Measurements from ENCODE around the gene SNX33. TPM values are rescaled to one million over a fixed set of nuclear protein-coding genes. Genes with fewer than 3 reads are reported as not detected.

Gene SNX33, protein sequence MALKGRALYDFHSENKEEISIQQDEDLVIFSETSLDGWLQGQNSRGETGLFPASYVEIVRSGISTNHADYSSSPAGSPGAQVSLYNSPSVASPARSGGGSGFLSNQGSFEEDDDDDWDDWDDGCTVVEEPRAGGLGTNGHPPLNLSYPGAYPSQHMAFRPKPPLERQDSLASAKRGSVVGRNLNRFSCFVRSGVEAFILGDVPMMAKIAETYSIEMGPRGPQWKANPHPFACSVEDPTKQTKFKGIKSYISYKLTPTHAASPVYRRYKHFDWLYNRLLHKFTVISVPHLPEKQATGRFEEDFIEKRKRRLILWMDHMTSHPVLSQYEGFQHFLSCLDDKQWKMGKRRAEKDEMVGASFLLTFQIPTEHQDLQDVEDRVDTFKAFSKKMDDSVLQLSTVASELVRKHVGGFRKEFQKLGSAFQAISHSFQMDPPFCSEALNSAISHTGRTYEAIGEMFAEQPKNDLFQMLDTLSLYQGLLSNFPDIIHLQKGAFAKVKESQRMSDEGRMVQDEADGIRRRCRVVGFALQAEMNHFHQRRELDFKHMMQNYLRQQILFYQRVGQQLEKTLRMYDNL
- 10.5 TPM for polyA plus RNA-seq (2013, experiment 1 of 2)
- 10.4 TPM for polyA plus RNA-seq (2013, experiment 2 of 2)

DNA sequence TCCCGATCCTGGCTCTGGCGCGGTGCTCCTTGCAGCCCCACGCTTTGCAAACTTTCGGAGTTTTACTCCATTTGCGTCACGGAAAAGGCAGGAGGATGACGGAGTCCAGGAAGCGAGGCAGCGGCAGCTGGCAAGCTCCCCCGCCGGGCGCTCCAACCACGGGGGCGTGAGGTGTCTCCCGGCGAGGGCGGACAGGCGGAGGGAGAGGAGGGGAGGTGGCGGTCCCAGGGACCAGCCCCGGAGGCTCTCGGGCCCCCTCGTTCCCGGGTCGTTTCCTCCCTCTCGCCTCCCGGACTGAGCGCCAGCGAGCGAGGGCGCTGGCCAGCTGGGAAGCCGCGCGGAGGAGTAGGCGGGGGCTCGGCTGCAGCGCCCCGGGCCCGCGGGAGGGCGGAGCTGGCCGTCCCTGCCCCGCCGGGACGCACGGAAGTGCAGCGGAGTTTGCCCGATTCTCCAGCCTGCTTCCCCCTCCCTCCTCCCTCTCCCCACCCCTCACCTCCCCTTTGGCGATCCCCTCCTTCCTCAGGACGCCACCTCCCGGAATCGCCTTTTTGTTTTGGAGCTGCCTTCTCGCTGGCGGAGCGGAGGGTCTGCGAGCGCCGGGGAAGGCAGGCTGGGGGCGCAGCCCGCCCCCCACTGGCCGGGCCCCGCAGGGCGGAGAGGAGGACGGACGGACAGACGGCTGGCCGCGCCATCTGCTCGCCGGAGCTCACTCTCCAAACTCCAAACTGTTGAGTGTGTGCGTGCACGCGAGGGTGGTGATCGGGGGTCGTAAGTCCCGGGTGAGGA is at the start of gene SNX33:
Gene SNX33, plus strand, starts transcription at position 543 of the 786 bp plus-strand sequence. CDS start 1,191 bp downstream, outside the sequence.
- H3K4me1 ChIP-seq (ENCODE audit: control insufficient read depth, low read depth, low read length): peaks cover 14% of the 10 kb centered on the region
- peak within 1 kb of the TSS; percentile 59 for H2BK5ac ChIP-seq (ENCODE audit: low read length)
- no peaks in the 10 kb centered on the region for H3K27me3 ChIP-seq (ENCODE audit: insufficient read depth, low read length, poor library complexity)
- peak within 1 kb of the TSS; percentile 98 for H3K56ac ChIP-seq (ENCODE audit: low read length)
- H2BK120ac ChIP-seq (ENCODE audit: low read depth, low read length): no peak within 1 kb of the TSS
- peak within 1 kb of the TSS; percentile 89 for H3K27ac ChIP-seq (ENCODE audit: low read depth, low read length)
- no peak within 1 kb of the TSS for H2BK15ac ChIP-seq (replicated peaks; ENCODE audit: low read depth)
- no CpG with 5 or more reads among the region's 76 CpGs for WGBS (ENCODE audit: extremely low coverage, insufficient coverage, low lambda C conversion rate)
- peak within 1 kb of the TSS; percentile 67 for H3K4me2 ChIP-seq (ENCODE audit: low read length)
- H3K23ac ChIP-seq (ENCODE audit: low read length): peak within 1 kb of the TSS; percentile 80
- no peak within 1 kb of the TSS for H2AK5ac ChIP-seq (ENCODE audit: low read length)
- no peaks in the 10 kb centered on the region for H3K36me3 ChIP-seq (ENCODE audit: control insufficient read depth, insufficient read depth, low read length)
- peak; percentile 95 for DNase-seq
- peaks cover 22% of the 10 kb centered on the region for H3K79me2 ChIP-seq (ENCODE audit: control insufficient read depth, insufficient read depth, low read length)
- H3K18ac ChIP-seq (ENCODE audit: low read length): peak within 1 kb of the TSS; percentile 82
- no peak within 1 kb of the TSS for H4K8ac ChIP-seq (ENCODE audit: low read depth, low read length)
- H3K4me3 ChIP-seq (ENCODE audit: low read length): peak within 1 kb of the TSS; percentile 93
- peak within 1 kb of the TSS; percentile 96 for H3K9ac ChIP-seq (ENCODE audit: low read length)
- no peak within 1 kb of the TSS for H4K5ac ChIP-seq (ENCODE audit: low read length)
- peaks cover 17% of the 10 kb centered on the region for H3K79me1 ChIP-seq (ENCODE audit: low read length)
- H3K4ac ChIP-seq (ENCODE audit: low read depth, low read length): peak within 1 kb of the TSS; percentile 8

DNA sequence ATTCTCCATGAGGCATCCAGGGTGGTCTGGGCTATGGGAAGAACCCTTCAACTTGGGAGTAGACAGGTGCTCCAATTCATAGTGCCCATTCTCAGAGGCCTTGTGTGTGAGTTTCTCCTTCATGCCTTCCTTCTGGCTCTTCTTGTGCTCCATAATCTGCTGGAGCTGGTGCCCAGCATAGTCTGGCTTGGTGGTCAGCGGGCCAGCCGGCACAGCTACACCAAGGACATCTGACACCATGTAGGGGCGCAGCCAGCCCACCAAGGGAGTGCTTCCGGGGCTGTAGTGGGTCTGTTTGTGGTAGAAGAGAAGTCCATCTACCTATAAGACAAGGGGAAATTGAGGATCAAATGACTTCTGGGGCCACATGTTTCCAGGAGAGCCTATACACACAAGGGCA is 49.4 kb upstream of the SNX33 start:
- Histone ChIP-seq H2BK120ac (ENCODE audit: low read depth, low read length) (no peak overlapping the region), H3K4me2 (ENCODE audit: low read length) (no peak overlapping the region), H3K27ac (ENCODE audit: low read depth, low read length) (no peak overlapping the region), H3K18ac (ENCODE audit: low read length) (no peak overlapping the region), H3K4me1 (ENCODE audit: control insufficient read depth, low read depth, low read length) (no peaks in the 10 kb centered on the region), H4K5ac (ENCODE audit: low read length) (no peak overlapping the region), H3K79me2 (ENCODE audit: control insufficient read depth, insufficient read depth, low read length) (no peaks in the 10 kb centered on the region), H3K9ac (ENCODE audit: low read length) (no peak overlapping the region), H3K79me1 (ENCODE audit: low read length) (no peaks in the 10 kb centered on the region), H4K8ac (ENCODE audit: low read depth, low read length) (no peak overlapping the region), H2BK15ac (replicated peaks; ENCODE audit: low read depth) (no peak overlapping the region), H3K36me3 (ENCODE audit: control insufficient read depth, insufficient read depth, low read length) (peaks cover 4% of the 10 kb centered on the region), H3K56ac (ENCODE audit: low read length) (no peak overlapping the region), H2AK5ac (ENCODE audit: low read length) (no peak overlapping the region), H3K23ac (ENCODE audit: low read length) (no peak overlapping the region), H3K27me3 (ENCODE audit: insufficient read depth, low read length, poor library complexity) (no peaks in the 10 kb centered on the region), H3K4ac (ENCODE audit: low read depth, low read length) (no peak overlapping the region), H2BK5ac (ENCODE audit: low read length) (no peak overlapping the region), H3K4me3 (ENCODE audit: low read length) (no peak overlapping the region)
- no peak for DNase-seq
- WGBS (ENCODE audit: extremely low coverage, insufficient coverage, low lambda C conversion rate): no CpG with 5 or more reads among the region's 4 CpGs

DNA sequence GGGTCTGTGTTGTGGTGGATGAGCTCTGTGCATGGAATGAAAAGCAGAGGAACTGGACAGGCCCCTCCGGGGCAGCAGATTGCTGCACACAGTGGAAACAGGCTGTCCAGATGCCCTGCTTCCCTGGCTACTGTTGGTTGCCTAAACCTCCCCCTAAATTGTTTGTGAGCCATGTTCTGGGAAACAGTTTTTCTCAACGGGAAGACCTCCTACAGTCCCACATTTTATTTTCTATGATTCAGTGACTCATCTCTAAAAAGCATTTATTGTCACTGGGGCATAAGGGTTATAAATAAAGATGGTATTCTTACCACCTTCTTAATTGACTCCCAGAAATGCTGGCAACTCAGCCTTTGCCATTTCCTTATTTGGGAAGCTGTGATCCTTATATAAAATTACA is 48.3 kb upstream of the SNX33 start:
- DNase-seq: no peak
- no CpG with 5 or more reads among the region's 2 CpGs for WGBS (ENCODE audit: extremely low coverage, insufficient coverage, low lambda C conversion rate)
- Histone ChIP-seq H3K4ac (ENCODE audit: low read depth, low read length) (no peak overlapping the region), H4K5ac (ENCODE audit: low read length) (no peak overlapping the region), H3K4me2 (ENCODE audit: low read length) (no peak overlapping the region), H3K56ac (ENCODE audit: low read length) (no peak overlapping the region), H3K27me3 (ENCODE audit: insufficient read depth, low read length, poor library complexity) (no peaks in the 10 kb centered on the region), H3K36me3 (ENCODE audit: control insufficient read depth, insufficient read depth, low read length) (peaks cover 4% of the 10 kb centered on the region), H3K4me3 (ENCODE audit: low read length) (no peak overlapping the region), H4K8ac (ENCODE audit: low read depth, low read length) (no peak overlapping the region), H2BK120ac (ENCODE audit: low read depth, low read length) (no peak overlapping the region), H3K4me1 (ENCODE audit: control insufficient read depth, low read depth, low read length) (no peaks in the 10 kb centered on the region), H3K23ac (ENCODE audit: low read length) (no peak overlapping the region), H2AK5ac (ENCODE audit: low read length) (no peak overlapping the region), H3K79me2 (ENCODE audit: control insufficient read depth, insufficient read depth, low read length) (no peaks in the 10 kb centered on the region), H3K9ac (ENCODE audit: low read length) (no peak overlapping the region), H3K18ac (ENCODE audit: low read length) (no peak overlapping the region), H2BK5ac (ENCODE audit: low read length) (no peak overlapping the region), H2BK15ac (replicated peaks; ENCODE audit: low read depth) (no peak overlapping the region), H3K27ac (ENCODE audit: low read depth, low read length) (no peak overlapping the region), H3K79me1 (ENCODE audit: low read length) (no peaks in the 10 kb centered on the region)

DNA sequence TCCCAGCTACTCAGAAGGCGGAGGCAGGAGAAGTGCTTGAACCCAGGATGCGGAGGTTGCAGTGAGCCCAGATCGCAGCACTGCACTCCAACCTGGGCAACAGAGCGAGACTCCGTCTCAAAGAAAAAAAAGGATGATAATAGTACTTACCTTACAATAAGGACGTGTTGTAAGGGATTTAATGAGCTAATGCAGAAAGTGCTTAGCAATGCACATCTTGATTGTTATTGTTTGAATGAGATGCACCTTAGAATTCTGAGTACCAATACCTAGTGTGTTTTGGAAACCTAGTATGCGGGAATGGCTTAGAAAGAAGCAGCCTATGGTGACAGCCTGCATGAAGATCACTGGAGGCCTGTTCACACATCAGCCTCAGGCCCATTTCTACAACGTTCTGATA is 41.7 kb upstream of the SNX33 start:
- no peak overlapping the region for H2BK120ac ChIP-seq (ENCODE audit: low read depth, low read length)

DNA sequence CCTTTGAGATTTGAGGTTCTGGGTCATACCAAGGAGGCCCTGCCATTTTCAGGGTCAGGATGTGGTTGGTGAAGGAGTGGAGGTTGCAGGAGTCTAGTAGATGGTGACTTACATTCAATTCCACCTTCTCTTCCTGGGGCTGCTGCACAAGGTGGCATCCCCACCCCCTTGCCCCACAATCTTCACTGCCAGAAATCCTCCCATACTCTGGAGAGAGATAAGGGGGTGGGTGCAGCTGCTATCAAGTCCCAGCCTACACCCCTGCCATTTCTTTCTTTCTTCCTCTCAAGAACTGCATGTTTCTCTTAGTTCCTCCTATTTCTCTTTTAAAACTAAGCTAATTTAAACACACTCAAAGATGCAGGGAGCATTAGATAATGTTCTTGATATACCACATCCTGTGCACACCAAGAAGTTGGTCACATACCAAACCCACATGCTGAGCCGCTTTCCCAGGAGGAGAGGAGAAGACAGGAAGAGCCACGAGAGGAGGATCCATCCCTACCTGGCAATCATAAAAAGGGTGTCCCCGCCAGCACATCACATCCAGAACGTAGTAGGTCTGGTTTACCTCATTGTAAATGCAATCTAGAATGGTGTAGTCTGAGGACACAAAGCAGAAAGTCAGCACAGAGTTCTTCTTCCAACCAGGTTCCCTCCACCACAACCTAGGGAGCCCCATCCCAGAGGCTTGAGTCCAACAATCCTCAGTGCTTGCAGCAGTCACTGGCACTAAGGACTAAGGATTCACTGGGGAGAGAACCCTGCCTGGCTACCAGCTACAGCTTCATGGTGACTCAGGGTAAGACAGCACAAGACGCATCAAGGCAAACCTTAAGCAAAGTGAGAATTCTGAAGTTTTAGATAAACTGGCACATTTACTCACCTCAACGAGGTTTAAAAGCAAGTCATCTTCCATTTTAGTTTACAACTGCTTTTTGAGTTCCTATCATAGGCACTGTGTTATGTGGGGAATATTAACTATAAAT is 40.7 kb upstream of the SNX33 start:
- Histone ChIP-seq H4K8ac (ENCODE audit: low read depth, low read length) (no peak overlapping the region), H2BK15ac (replicated peaks; ENCODE audit: low read depth) (no peak overlapping the region), H3K23ac (ENCODE audit: low read length) (no peak overlapping the region), H3K27me3 (ENCODE audit: insufficient read depth, low read length, poor library complexity) (no peaks in the 10 kb centered on the region), H3K56ac (ENCODE audit: low read length) (no peak overlapping the region), H3K4me2 (ENCODE audit: low read length) (no peak overlapping the region), H3K4ac (ENCODE audit: low read depth, low read length) (no peak overlapping the region), H3K36me3 (ENCODE audit: control insufficient read depth, insufficient read depth, low read length) (peaks cover 3% of the 10 kb centered on the region), H3K4me1 (ENCODE audit: control insufficient read depth, low read depth, low read length) (no peaks in the 10 kb centered on the region), H3K79me2 (ENCODE audit: control insufficient read depth, insufficient read depth, low read length) (no peaks in the 10 kb centered on the region), H2BK120ac (ENCODE audit: low read depth, low read length) (no peak overlapping the region), H2BK5ac (ENCODE audit: low read length) (no peak overlapping the region), H4K5ac (ENCODE audit: low read length) (no peak overlapping the region), H3K9ac (ENCODE audit: low read length) (no peak overlapping the region), H3K18ac (ENCODE audit: low read length) (no peak overlapping the region), H3K79me1 (ENCODE audit: low read length) (no peaks in the 10 kb centered on the region), H2AK5ac (ENCODE audit: low read length) (no peak overlapping the region), H3K27ac (ENCODE audit: low read depth, low read length) (no peak overlapping the region), H3K4me3 (ENCODE audit: low read length) (no peak overlapping the region)
- WGBS (ENCODE audit: extremely low coverage, insufficient coverage, low lambda C conversion rate): no CpG with 5 or more reads among the region's 6 CpGs
- DNase-seq: no peak

More for the DNA sequence above, 41.7 kb upstream of the SNX33 start:
- Histone ChIP-seq H3K79me2 (ENCODE audit: control insufficient read depth, insufficient read depth, low read length) (no peaks in the 10 kb centered on the region), H2BK5ac (ENCODE audit: low read length) (no peak overlapping the region), H4K5ac (ENCODE audit: low read length) (no peak overlapping the region), H3K18ac (ENCODE audit: low read length) (no peak overlapping the region), H3K56ac (ENCODE audit: low read length) (no peak overlapping the region), H3K27me3 (ENCODE audit: insufficient read depth, low read length, poor library complexity) (no peaks in the 10 kb centered on the region), H3K4ac (ENCODE audit: low read depth, low read length) (no peak overlapping the region), H3K4me1 (ENCODE audit: control insufficient read depth, low read depth, low read length) (no peaks in the 10 kb centered on the region), H2AK5ac (ENCODE audit: low read length) (no peak overlapping the region), H2BK15ac (replicated peaks; ENCODE audit: low read depth) (no peak overlapping the region), H3K9ac (ENCODE audit: low read length) (no peak overlapping the region), H3K23ac (ENCODE audit: low read length) (no peak overlapping the region), H4K8ac (ENCODE audit: low read depth, low read length) (no peak overlapping the region), H3K4me2 (ENCODE audit: low read length) (no peak overlapping the region), H3K27ac (ENCODE audit: low read depth, low read length) (no peak overlapping the region), H3K36me3 (ENCODE audit: control insufficient read depth, insufficient read depth, low read length) (peaks cover 3% of the 10 kb centered on the region), H3K79me1 (ENCODE audit: low read length) (no peaks in the 10 kb centered on the region), H3K4me3 (ENCODE audit: low read length) (no peak overlapping the region)
- no peak for DNase-seq
- no CpG with 5 or more reads among the region's 8 CpGs for WGBS (ENCODE audit: extremely low coverage, insufficient coverage, low lambda C conversion rate)

Data from mesendoderm (in vitro differentiated cells).